Neural cell (in vitro differentiated cells): ENCODE measurements around the gene PPP1R11. TPM values are rescaled to one million over a fixed set of nuclear protein-coding genes. Genes with fewer than 3 reads are reported as not detected.
"Not testable (repeated sequence)": the region's sequence is repeated elsewhere in the genome, so short reads cannot be mapped to it uniquely, and the experiment has no call there.

Source experiments
- H2AFZ ChIP-seq: fragments of 200-600, 300-800 bp; sonication (generic), shearing (Covaris generic); 2 replicates; pipeline ENCODE4 v1.6.0; 2014; ENCODE audit warnings: low read depth, mild to moderate bottlenecking, antibody characterized with exemption, low read length, moderate library complexity
- H3F3A ChIP-seq: fragments of 200-600 bp; shearing (Covaris generic); 2 replicates; pipeline ENCODE4 v1.6.1; 2016; ENCODE audit warnings: mild to moderate bottlenecking, moderate library complexity, mixed read lengths, antibody characterized with exemption, low read length; ENCODE audit not compliant: insufficient read depth, poor library complexity, severe bottlenecking
- H3K27ac ChIP-seq: fragments of 200-600, 300-800 bp; sonication (generic), shearing (Covaris generic); 2 replicates; pipeline ENCODE4 v1.5.1; 2014; ENCODE audit warnings: mild to moderate bottlenecking, low read length, moderate library complexity
- H3K27me3 ChIP-seq: fragments of 300-800, 200-600 bp; sonication (generic), shearing (Covaris generic); 2 replicates; pipeline ENCODE4 v1.6.0; 2014; ENCODE audit warnings: mild to moderate bottlenecking, low read depth, low read length, moderate library complexity; ENCODE audit not compliant: insufficient read depth
- H3K36me3 ChIP-seq: fragments of 300-800, 200-600 bp; sonication (generic), shearing (Covaris generic); 2 replicates; pipeline ENCODE4 v1.5.1; 2014; ENCODE audit warnings: mild to moderate bottlenecking, antibody characterized with exemption, low read length, moderate library complexity; ENCODE audit not compliant: insufficient read depth
- H3K4me2 ChIP-seq: fragments of 300-800, 200-600 bp; sonication (generic), shearing (Covaris generic); 2 replicates; pipeline ENCODE4 v1.6.0; 2014; ENCODE audit warnings: mild to moderate bottlenecking, low read length
- H3K4me3 ChIP-seq: fragments of 300-800, 200-600 bp; sonication (generic), shearing (Covaris generic); 2 replicates; pipeline ENCODE4 v1.5.1; 2014; ENCODE audit warnings: mild to moderate bottlenecking, low read length, moderate library complexity
- H3K79me2 ChIP-seq: fragments of 200-600 bp; shearing (Covaris generic); replicated peaks from 2 replicates; pipeline ENCODE4 v1.6.0; 2014; ENCODE audit warnings: mild to moderate bottlenecking, low read length, moderate library complexity; ENCODE audit not compliant: insufficient read depth
- H3K9ac ChIP-seq: fragments of 300-800, 200-600 bp; sonication (generic), shearing (Covaris generic); 2 replicates; pipeline ENCODE4 v1.6.1; 2016; ENCODE audit warnings: mild to moderate bottlenecking, low read length, mixed read lengths
- H3K9me2 ChIP-seq: fragments of 200-600 bp; shearing (Covaris generic); 2 replicates; pipeline ENCODE4 v1.6.1; 2016; ENCODE audit warnings: mild to moderate bottlenecking, low read length, mixed read lengths; ENCODE audit not compliant: insufficient read depth
- H3K9me3 ChIP-seq: fragments of 200-600, 300-800 bp; sonication (generic), shearing (Covaris generic); 2 replicates; pipeline ENCODE4 v1.6.1; 2016; ENCODE audit warnings: mild to moderate bottlenecking, mixed run types, low read length, moderate library complexity, mixed read lengths
- H4K20me1 ChIP-seq: fragments of 200-600 bp; shearing (Covaris generic); 2 replicates; pipeline ENCODE4 v1.6.1; 2016; ENCODE audit warnings: mild to moderate bottlenecking, mixed run types; ENCODE audit not compliant: insufficient read depth
- EP300 ChIP-seq: fragments of 450-650 bp; conservative IDR thresholded peaks from 2 replicates; pipeline ENCODE4 v1.6.1; 2014; ENCODE audit warnings: antibody characterized with exemption, mild to moderate bottlenecking, moderate library complexity; ENCODE audit not compliant: poor library complexity, severe bottlenecking
- EZH2 ChIP-seq: fragments of 200-600, 300-800 bp; shearing (Covaris generic), sonication (generic); IDR thresholded peaks from 2 replicates; pipeline ENCODE4 v1.6.1; 2014; ENCODE audit warnings: antibody characterized with exemption, low read length, borderline replicate concordance, mild to moderate bottlenecking; ENCODE audit not compliant: insufficient read depth, poor library complexity, severe bottlenecking
- MXI1 ChIP-seq: fragments of 450-650 bp; conservative IDR thresholded peaks from 2 replicates; pipeline ENCODE4 v1.6.1; 2014; ENCODE audit warnings: antibody characterized with exemption, mild to moderate bottlenecking; ENCODE audit not compliant: poor library complexity, severe bottlenecking
- POLR2AphosphoS5 ChIP-seq: IDR thresholded peaks from 2 replicates; pipeline ENCODE4 v1.6.1; 2012
- RAD21 ChIP-seq: fragments of 450-650 bp; conservative IDR thresholded peaks from 2 replicates; pipeline ENCODE4 v1.6.1; 2014; ENCODE audit warnings: antibody characterized with exemption, mild to moderate bottlenecking, moderate library complexity
- SMC3 ChIP-seq: fragments of 450-650 bp; conservative IDR thresholded peaks from 2 replicates; pipeline ENCODE4 v1.6.1; 2014; ENCODE audit warnings: antibody characterized with exemption, mild to moderate bottlenecking, moderate library complexity; ENCODE audit not compliant: poor library complexity
- TAF1 ChIP-seq: IDR thresholded peaks from 2 replicates; pipeline ENCODE4 v1.6.1; 2012; ENCODE audit warnings: low read depth
- polyA plus RNA-seq: library from polyadenylated mRNA; depleted of rRNA; stranded (reverse); fragments of >200 nt; gene quantifications from 2 replicates; pipeline ENCODE4 v1.2.3, GENCODE V29; 2014
- TF ChIP-seq, protein P1 (sequence below): fragments of 450-650 bp; IDR thresholded peaks from 2 replicates; pipeline ENCODE4 v1.5.1; 2014; ENCODE audit warnings: antibody characterized with exemption, mild to moderate bottlenecking, moderate library complexity; ENCODE audit not compliant: poor library complexity, severe bottlenecking
- TF ChIP-seq, protein P2 (sequence below): IDR thresholded peaks from 2 replicates; pipeline ENCODE4 v1.6.1; 2012; ENCODE audit warnings: borderline replicate concordance

PPP1R11 gene
- polyA plus RNA-seq, 1 donor from 2014 or later: 39.7 TPM

DNA sequence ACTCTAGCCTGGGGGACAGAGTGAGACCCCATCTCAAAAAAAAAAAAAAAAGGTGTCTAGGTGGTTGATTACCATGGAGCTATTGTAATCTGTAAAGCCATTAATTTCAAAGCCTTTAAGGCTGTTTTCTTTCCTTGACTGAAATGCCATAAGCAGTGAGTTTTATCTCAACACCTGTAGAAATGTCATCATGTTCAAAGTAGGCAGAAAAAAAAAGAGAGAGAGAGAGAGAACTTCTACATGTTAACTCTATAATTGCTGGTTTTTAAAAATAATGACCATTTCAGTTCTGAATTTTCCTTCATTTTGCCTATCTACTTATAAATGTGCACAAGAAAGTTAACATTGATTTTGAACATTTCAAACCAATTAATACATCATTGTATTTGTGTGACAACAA, 35.6 kb upstream of the PPP1R11 start:
- Histone ChIP-seq H3K9me2 (no peaks in the 10 kb centered on the region), H3K27me3 (no peaks in the 10 kb centered on the region), H3K9me3 (no peaks in the 10 kb centered on the region), H4K20me1 (no peaks in the 10 kb centered on the region), H2AFZ (no peak overlapping the region), H3K4me2 (no peak overlapping the region), H3K36me3 (no peaks in the 10 kb centered on the region), H3K9ac (no peak overlapping the region), H3K79me2 (no peaks in the 10 kb centered on the region), H3K4me3 (no peak overlapping the region), H3F3A (no peaks in the 10 kb centered on the region), H3K27ac (no peak overlapping the region)
- TF ChIP-seq RAD21 (no peak), POLR2AphosphoS5 (no peak), TAF1 (no peak), MXI1 (no peak), SMC3 (no peak), EP300 (no peak), EZH2 (no peak)
- TF ChIP-seq, protein P1, sequence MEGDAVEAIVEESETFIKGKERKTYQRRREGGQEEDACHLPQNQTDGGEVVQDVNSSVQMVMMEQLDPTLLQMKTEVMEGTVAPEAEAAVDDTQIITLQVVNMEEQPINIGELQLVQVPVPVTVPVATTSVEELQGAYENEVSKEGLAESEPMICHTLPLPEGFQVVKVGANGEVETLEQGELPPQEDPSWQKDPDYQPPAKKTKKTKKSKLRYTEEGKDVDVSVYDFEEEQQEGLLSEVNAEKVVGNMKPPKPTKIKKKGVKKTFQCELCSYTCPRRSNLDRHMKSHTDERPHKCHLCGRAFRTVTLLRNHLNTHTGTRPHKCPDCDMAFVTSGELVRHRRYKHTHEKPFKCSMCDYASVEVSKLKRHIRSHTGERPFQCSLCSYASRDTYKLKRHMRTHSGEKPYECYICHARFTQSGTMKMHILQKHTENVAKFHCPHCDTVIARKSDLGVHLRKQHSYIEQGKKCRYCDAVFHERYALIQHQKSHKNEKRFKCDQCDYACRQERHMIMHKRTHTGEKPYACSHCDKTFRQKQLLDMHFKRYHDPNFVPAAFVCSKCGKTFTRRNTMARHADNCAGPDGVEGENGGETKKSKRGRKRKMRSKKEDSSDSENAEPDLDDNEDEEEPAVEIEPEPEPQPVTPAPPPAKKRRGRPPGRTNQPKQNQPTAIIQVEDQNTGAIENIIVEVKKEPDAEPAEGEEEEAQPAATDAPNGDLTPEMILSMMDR: no peak
- TF ChIP-seq, protein P2, sequence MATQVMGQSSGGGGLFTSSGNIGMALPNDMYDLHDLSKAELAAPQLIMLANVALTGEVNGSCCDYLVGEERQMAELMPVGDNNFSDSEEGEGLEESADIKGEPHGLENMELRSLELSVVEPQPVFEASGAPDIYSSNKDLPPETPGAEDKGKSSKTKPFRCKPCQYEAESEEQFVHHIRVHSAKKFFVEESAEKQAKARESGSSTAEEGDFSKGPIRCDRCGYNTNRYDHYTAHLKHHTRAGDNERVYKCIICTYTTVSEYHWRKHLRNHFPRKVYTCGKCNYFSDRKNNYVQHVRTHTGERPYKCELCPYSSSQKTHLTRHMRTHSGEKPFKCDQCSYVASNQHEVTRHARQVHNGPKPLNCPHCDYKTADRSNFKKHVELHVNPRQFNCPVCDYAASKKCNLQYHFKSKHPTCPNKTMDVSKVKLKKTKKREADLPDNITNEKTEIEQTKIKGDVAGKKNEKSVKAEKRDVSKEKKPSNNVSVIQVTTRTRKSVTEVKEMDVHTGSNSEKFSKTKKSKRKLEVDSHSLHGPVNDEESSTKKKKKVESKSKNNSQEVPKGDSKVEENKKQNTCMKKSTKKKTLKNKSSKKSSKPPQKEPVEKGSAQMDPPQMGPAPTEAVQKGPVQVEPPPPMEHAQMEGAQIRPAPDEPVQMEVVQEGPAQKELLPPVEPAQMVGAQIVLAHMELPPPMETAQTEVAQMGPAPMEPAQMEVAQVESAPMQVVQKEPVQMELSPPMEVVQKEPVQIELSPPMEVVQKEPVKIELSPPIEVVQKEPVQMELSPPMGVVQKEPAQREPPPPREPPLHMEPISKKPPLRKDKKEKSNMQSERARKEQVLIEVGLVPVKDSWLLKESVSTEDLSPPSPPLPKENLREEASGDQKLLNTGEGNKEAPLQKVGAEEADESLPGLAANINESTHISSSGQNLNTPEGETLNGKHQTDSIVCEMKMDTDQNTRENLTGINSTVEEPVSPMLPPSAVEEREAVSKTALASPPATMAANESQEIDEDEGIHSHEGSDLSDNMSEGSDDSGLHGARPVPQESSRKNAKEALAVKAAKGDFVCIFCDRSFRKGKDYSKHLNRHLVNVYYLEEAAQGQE: no peak

DNA sequence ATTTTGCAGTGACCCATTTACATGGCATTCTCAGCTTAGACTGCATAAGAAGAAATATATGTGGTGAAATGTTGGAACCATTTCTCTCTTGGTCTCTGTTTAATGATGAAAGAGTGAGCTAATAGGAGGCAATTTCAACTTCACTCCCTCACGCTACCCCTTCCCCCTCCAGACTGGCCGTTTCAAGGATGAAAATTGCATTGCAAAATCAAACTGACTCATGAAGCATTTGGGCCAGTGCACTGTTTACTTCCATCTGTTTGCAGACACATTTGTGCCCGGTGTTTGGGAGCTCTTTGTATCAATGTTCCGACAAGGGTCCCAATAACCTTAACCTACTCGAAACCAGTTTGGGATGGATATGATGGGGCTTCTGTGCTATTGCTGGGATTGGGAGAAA, 33.6 kb upstream of the PPP1R11 start:
- H3K36me3 ChIP-seq, H3K9me3 ChIP-seq, H3K4me2 ChIP-seq, H4K20me1 ChIP-seq, H3K9ac ChIP-seq, H3K4me3 ChIP-seq, H3F3A ChIP-seq, H3K9me2 ChIP-seq, H3K27me3 ChIP-seq, H3K79me2 ChIP-seq, H3K27ac ChIP-seq, H2AFZ ChIP-seq: not testable (repeated sequence)

DNA sequence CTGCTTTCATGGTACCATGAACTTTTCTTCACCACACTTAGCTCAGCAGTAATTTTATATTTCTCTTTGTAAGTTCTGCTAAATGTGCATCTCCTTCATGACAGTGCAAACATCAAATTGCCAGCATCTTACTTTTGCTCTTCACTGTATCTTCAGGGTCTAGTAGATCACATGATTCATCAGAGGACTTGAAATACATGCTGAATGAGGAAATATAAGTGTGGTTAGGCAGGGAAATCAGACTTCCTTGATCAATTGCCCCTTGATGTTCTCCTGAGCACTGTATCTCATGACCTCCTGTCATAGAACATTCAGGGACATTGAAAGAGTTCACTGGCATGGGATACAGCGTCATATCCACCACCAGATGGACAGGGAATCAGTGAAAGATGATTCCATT, 31.2 kb upstream of the PPP1R11 start:
- Histone ChIP-seq H3K79me2 (no peaks in the 10 kb centered on the region), H3K9me2 (no peaks in the 10 kb centered on the region), H3K4me3 (no peak overlapping the region), H3K9me3 (no peaks in the 10 kb centered on the region), H3K4me2 (no peak overlapping the region), H3K27me3 (no peaks in the 10 kb centered on the region), H3K9ac (no peak overlapping the region), H2AFZ (no peak overlapping the region), H3K27ac (no peak overlapping the region), H3K36me3 (no peaks in the 10 kb centered on the region), H3F3A (no peaks in the 10 kb centered on the region), H4K20me1 (no peaks in the 10 kb centered on the region)
- no peak for TF ChIP-seq POLR2AphosphoS5
- TF ChIP-seq EP300: no peak
- TF ChIP-seq, protein P1: no peak
- no peak for TF ChIP-seq SMC3
- TF ChIP-seq TAF1: no peak
